ENCODE data around the gene HNRNPU. TPM values are rescaled to one million over a fixed set of nuclear protein-coding genes. Genes with fewer than 3 reads are reported as not detected.

HNRNPU gene
- total RNA-seq, 1 donor from 2014 or later: 461 TPM

DNA sequence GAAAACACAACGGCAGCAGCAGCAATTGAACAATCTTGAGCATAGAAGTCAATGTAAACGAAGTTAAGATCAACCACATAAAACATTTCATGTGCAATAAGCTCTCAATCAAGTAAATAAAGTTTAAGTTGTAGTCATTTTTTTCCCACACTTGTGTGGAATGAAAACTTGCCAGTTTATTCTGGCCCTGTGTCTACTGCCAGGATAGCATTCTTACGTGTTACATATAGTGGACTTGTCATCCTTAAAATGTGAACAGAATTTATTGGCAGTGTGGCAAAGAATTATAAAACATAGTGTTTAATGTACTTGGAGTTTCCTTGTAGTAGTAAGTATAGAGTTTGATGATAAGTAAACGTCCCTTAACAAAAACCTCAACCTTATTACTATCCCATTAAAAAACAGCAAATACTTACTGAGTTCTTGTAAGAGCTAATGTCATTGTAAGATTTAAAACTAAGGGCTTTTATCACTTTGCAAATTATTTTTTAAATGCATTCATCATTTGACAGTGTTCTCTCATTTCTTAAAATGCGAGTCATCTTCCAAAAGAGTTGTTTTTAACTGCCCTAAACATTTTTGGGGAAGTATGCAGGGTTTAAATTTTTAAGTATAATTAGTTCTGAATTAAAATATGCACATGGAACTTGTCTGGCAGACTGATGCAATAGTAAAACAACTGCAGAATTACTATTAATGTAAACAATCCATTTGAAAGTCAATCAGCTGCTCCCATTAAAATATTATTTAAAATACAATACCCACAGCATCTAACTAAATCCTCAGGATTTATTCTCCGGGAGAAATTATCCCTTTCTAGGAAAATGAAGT is 21.0 kb downstream of the HNRNPU start:
- intact Hi-C loops (cut with micrococcal nuclease): no loop called here

DNA sequence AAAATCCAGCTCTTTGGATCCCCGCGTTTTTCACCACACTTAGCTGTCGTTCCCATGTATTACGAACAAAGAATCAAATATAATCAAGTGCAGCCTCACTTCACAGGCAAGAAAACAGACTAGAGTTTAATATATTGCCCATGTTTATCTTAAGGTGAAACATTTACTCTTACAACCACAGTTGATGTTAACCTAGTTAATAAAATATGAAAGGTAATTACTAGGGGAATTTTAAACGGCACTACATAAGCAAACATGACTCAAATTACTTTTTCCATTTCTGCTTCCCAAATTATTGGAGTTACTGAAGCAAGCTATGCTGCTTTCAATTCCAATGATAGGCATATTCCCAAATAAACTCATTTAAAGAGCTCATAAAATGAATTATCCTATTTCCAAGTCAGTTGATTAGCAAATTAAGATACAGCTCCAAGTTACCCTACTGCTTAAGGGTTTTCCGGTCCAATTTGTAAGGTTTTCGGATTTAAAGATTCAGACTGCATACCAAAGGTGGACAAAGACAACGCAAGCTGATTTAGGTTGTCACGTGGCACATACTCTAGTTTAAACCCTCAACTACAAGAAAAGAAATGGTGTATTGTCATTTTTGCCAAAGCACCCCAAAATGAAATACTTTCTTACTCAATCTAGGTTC is 22.9 kb downstream of the HNRNPU start:
- intact Hi-C loops (cut with micrococcal nuclease): no loop called here

DNA sequence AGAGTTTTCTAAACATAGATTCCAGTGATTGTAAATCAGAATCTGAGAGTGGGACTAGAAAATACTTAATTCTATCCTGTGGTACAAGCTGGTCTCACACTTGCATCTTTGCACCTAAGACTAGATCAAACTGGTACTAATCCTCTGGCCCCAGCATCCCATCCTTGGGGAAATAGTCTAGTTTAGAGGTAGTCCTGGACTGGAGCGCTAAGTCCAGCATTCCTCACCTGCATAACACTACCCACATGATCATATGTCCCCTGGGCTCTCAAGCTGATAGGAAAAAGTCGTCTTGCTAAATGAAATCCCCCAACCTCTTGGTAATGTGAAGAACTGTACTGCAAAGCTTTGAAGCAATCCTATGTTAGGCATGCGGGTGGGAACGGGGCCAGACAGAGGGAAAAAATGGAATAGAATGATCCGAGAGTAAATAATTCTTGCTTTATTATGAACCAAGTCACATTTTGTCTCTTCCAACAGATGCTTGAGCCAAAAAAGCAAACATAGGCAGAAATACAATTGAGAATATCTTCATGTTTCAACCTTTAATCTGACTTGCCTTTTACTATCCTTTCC is 24.0 kb downstream of the HNRNPU start:
- intact Hi-C loops (cut with micrococcal nuclease): no loop called here

DNA sequence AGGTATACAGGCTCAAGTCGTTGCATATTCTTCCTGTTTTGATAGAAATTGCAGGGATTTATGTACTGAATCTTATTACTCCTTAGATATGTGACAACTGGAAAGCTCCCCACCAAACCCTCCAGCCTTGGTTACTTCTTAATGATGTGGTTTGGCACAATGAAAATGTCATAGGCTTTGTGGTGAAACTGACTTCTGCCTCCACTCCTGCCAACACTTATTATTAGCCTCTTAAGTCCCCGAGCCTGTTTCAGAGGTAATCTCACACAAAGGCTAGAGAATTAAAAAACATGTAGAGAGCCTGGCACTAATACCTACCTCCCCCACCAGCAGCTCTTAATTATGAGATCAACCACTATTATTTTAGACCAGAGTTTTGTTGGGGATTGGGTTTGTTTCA is 24.7 kb downstream of the HNRNPU start:
- intact Hi-C loops (cut with micrococcal nuclease): loop anchor here (5.0 to 10.0 kb wide), 4 partner anchors 318 to 1728 kb away; partner anchors contain the start of genes CNST and TFB2M

DNA sequence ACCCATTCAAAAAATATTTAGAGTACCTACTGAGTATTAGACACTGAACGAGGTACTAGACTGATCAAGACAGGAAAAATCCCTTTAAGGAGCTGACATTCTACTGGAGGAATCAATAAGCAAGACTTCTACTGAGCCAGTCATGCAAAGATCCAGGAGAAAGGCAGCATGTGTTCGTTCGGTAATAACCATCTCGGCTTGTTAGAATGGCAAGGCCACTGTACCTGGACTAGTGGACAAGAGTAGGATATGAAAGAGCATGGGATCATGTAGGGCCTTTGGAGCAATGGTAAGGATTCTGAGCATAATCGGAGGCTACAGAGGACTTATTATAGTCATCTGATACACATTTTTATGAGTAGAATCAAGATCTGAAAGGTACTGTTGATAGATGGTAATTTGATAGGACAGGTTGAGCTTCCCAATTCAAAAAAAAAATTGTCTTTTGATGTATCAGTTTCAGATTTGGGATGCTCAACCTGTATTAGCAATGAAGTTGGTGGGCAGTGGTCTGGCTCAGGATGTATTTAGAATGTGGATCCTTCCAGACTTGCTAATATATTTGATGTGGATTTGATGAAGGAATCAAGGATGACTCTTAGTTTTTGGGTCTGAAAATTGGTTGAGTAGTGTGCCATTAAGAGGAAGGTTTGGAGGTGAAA is 26.6 kb downstream of the HNRNPU start:
- intact Hi-C loops (cut with micrococcal nuclease): loop anchor here (5.0 to 10.0 kb wide), 4 partner anchors 320 to 1730 kb away; partner anchors contain the start of genes CNST and TFB2M

DNA sequence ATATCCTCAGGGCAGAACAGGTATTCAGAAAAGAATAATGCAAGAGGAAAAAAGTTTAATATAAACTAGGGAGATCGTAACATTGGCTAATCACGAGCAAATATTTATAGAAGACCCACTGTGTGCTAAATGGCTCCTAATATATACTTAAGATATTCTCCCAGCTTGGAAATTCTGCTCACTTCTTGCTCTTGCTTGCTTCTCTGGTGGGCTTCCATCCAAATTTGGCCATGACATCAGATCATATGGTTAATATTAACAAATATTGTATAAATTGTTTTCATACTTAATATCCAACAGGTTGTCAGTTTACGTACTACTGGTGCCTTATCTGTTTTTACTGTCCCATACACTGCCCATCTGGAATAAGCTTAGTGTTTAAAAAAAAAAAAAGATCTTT is 27.8 kb downstream of the HNRNPU start:
- intact Hi-C loops (cut with micrococcal nuclease): loop anchor here (1.0 to 10.0 kb wide), 5 partner anchors 10 to 1731 kb away; partner anchors contain the start of genes CNST and TFB2M

DNA sequence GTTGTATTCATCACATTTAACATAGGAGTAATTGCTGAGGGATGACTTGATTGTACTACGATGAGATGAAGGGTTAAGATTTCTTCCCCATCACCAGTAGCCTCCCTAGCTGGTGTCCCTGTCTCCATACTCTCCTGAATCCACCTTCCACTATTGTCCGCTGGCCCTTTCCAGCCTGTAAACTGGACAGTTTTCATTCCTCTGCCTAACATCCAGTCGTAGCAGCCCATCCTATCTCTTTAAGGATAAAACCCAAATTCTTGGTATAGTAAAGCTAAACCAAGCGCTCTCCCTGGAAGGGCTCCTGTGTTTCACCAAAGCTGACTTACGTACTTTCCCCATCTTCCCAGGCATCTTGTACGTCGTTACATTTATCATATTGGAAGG is 28.2 kb downstream of the HNRNPU start:
- intact Hi-C loops (cut with micrococcal nuclease): loop anchor here (1.0 to 10.0 kb wide), 5 partner anchors 10 to 1731 kb away; partner anchors contain the start of genes CNST and TFB2M

DNA sequence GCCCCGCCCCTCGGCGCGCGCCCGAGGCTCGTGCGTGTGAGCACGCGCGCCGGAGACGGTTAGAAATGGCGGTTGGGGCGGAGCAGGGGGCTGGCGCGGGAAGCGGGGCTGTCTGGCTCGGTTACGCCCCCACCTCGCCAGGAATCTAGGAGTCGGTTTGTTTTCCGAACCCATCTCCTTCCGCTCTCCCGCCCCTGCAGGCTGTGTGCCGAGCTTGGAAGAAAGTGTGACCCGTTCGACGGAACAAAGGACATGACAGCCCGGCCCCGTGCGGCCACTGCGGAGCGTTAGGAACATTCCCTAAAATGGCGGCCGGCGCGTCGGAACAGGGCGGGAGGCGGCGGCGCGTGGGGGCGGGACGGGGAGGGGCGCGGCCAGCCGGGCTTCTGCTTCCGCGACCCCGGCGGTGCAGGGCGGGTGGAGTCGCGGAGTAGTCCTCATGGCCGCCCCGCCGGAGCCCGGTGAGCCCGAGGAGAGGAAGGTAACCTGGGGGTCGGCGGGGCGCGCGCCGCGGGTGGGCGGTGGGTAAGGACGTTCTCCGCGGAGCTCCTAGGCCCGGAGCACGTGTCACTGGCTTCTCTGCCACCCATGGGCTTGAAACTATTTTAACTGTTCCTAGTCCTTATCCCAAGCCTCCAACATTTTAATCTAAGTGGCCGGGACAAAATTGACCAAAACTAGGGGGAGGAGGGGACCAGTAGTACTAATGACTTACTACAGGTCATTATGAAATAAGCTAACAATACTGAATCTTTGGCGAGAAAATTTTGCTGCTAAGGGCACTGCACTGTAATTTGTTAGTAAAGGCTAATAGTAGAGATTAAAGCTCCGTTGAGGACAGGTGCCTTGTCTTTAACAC is 28.8 kb downstream of the HNRNPU start, which contains the start of gene COX20:
TSS of gene COX20 (plus strand) at position 383 of the 859 bp plus-strand sequence. CDS start at position 440, 57 bp downstream.
- intact Hi-C loops (cut with micrococcal nuclease): loop anchor here (1.0 to 10.0 kb wide), 10 partner anchors 11 to 1732 kb away; partner anchors contain the start of genes CEP170, CNST, HNRNPU and TFB2M

DNA sequence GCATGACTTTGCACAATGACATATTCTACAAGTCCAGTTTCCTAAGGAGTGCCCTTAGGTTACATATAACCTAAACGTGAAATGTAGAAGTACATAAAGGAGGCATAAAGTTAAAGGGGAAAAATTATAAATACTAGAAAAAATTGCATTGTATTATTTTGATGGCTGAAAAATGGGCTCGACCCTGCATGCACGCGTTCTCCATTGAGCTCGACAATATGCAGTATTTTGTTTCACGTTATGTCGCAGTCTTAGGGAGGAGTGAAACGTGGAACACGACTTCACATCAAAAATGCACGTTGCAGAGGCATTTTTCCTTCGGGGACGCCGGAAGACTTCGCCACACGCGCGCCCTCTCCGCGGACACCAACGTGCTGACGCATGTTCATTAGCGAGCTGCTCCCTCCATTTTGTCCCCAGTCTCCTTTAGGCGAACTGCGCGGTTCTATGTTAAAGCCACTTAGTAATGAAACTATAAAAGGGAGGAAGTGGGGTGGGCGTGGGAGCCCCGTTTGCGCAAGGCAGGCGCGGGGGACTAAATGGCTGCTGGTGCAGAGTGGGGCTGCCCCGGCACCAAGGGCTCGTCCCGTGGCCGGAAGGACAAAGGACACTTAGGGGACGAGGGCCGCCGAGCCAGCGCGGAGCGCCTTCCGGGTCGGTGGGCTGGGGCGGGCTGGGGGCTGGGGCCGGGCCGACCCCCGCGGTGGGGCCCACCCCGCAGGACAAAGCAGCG is 29.6 kb downstream of the HNRNPU start:
- intact Hi-C loops (cut with micrococcal nuclease): loop anchor here (1.0 to 10.0 kb wide), 10 partner anchors 30 to 1733 kb away; partner anchors contain the start of genes AKT3, CEP170, CNST and HNRNPU

DNA sequence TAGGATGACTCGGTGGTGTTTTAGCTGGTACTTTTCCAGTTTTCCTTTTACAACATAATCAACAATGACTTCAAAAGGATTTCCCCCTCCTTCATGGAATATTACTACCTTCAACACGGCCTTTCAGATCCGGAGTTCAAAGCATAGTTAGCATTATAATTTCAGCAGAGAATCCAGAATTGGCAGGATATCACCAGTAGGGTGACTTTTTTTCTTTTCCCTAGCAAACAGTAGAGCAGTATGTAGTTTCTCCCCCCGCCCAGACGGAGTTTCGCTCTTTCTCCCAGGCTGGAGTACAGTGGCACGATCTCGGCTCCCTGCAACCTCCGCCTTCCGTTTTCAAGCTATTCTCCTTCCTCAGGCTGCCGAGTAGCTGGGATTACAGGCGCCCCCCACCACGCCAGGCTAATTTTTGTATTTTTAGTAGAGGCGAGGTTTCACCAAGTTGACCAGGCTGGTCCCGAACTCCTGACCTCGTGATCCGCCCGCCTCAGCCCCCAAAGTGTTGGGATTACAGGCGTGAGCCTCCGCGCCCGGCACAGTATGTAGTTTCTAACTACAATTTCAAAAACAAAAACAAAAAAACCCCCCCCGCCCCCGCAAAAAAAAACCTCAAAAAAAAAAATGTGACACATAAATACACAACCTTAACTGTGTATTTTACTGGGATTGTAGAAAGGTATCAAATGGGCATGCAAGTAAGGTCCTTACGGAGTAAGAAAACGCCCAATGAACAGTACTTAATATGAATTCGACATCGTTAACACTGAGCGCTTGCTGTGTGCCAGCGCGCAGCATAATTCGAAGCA is 30.4 kb downstream of the HNRNPU start:
- intact Hi-C loops (cut with micrococcal nuclease): loop anchor here (1.0 to 10.0 kb wide), 4 partner anchors 33 to 1121 kb away; partner anchors contain the start of gene AKT3

DNA sequence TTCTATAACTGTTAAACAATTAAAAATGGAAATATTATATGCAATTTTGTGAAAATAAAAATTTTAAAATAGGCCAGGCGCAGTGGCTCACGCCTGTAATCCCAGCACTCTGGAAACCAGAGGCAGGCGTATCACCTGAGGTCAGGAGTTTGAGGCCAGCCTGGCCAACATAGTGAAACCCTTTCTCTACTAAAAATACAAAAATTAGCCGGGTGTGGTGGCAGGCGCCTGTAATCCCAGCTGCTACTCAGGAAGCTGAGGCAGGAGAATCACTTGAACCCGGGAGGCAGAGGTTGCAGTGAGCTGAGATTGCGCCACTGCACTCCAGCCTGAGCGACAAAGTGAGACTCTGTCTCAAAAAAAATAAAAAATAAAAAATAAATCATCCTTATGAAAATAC is 31.1 kb downstream of the HNRNPU start:
- intact Hi-C loops (cut with micrococcal nuclease): loop anchor here (1.0 to 10.0 kb wide), 4 partner anchors 32 to 1122 kb away; partner anchors contain the start of gene AKT3

DNA sequence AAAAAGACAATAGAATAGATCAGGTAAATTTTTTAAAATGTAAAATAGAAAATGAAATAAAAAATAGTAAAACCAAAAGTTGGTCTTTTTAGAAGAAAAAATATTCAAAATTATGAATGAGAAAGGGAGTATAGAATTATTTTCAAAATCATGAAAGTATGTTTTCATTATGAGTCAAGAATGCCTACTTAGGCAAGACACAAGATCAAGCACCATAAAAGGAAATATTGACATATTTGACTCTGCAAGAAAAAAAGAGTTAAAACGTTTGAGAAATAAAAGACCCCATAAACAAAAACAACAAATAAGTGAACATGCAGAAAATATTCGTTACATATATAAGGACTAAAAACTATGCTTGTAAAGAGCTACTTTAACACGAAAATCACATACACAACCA is 33.7 kb downstream of the HNRNPU start:
- intact Hi-C loops (cut with micrococcal nuclease): loop anchor here (5.0 to 10.0 kb wide), 3 partner anchors 506 to 1124 kb away; partner anchors contain the start of gene AKT3

DNA sequence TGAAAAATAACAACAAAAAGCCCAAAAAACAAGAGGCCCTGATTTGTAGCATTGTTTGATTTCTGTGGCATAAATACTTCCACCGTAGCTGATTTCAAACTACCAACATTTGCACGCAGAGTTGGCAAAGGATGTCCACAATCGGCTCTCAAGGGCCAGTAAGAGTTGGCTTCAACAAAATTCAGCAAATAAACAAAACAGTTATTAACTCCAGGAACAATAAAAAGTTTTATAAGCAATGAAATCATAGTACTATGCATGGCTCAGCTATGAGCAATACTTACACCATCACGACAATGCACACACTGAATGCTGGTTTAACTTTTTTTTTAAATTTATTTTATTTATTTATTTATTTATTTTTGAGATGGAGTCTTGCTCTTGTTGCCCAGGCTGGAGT is 37.6 kb downstream of the HNRNPU start:
- intact Hi-C loops (cut with micrococcal nuclease): no loop called here

DNA sequence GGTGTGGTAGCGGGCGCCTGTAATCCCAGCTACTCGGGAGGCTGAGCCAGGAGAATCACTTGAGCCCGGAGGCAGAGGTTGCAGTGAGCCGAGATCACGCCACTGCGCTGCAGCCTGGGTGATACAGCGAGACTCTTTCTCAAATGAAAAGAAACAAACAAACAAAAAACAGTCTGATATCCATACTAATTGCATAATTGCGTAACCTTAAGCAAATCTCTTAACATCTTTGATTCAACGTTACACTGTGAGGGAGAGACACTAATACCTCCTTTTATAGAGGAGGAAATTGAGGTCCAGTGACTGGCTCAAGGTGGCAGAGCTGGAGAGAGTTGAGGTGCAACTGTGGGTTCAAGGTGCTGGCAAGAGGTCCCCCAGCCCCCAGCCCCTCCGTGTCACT is 41.5 kb downstream of the HNRNPU start:
- intact Hi-C loops (cut with micrococcal nuclease): no loop called here

DNA sequence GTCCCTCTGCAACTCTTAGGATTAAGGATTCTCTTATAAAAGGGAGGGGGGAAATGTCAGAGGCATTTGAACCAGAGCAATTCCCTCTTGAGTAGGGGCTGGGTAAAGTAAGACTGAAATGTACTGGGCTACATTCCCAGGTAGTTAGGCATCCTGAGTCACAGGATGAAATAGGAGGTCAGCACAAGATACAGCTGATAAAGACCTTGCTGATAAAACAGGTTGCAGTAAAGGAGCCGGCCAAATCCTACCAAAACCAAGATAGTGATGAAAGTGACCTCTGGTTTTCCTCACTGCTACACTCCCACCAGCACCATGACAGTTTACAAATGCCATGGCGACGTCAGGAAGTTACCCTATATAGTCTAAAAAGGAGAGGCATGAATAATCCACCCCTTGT is 43.2 kb downstream of the HNRNPU start:
- intact Hi-C loops (cut with micrococcal nuclease): no loop called here

DNA sequence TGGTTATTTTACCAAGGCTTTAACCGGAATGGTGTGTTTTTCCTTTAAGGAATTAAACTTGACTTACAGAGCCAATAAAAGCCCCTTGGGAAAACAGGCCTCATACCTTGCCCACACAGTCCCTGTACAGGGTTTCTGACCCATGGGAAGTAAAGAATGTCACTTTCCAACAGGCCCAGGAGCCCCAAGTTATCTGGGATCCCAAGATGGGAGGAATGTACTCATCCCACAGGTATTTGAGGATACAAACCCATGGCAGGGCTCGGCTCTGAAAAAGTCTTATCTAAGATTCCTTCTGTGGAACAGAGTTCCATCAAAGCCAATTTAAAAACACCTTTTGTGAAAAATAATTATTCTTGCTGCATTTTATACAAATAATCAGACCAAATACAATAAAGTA is 44.2 kb downstream of the HNRNPU start:
- intact Hi-C loops (cut with micrococcal nuclease): no loop called here

DNA sequence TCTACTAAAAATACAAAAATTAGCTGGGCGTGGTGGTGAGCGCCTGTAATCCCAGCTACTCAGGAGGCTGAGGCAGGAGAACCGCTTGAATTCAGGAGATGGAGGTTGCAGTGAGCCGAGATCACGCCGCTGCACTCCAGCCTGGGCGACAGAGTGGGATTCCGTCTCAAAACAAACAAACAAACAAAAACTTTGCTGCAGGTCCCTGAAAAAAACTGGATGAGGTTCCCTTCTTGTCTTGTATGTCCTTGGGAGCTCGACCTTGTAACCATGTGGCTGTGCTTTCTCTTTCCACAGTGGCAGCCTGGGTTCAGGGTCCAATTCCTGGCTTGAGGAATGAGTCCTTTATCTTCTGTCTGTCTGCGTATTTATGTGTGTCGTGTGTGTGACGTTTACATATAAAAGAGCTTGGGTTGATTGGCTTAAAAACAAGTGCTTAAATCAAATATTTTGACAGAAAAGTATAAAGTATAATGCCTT is 46.9 kb downstream of the HNRNPU start:
- intact Hi-C loops (cut with micrococcal nuclease): no loop called here

DNA sequence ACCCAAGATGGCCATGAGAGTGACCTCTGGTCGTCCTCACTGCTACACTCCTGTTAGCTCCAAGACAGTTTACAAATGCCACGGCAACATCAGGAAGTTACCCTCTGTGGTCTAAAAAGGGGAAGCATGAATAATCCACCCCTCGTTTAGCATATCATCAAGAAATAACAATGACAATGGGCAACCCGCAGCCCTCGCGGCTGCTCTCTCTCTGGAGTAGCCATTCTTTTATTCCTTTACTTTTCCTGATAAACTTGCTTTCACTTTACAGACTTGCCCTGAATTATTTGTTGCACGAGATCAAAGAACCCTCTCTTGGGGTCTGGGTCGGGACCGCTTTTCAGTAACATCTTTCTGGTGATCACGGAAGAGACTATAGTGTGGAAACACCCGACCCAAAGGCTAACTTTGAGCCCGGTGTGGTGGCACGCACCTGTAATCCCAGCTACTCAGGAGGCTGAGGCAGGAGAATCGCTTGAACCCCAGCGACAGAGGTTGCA is 48.7 kb downstream of the HNRNPU start:
- intact Hi-C loops (cut with micrococcal nuclease): no loop called here

Data from T-helper 2 cell treated with Interferon-gamma antibody and Interleukin-4, amounts not matched to agents 100 ng/mL and 5 ng/mL, for 36 hours (primary cell).